GM10248 (cell line): ENCODE results near the gene BROX.

Experiments used
- CTCF ChIA-PET: fragments of 300-600 bp; sonication (Branson Sonifier 250); formaldehyde crosslinking; extraction: SDS; loops from one replicate; lab custom pipeline; 2021; ENCODE audit warnings: antibody characterized with exemption; lab: Yijun Ruan, JAX
- POLR2A ChIA-PET: fragments of 350-650 bp; sonication (Branson Sonifier 250); formaldehyde crosslinking; extraction: SDS; loops from one replicate; lab custom pipeline; 2020; ENCODE audit warnings: antibody characterized with exemption; lab: Yijun Ruan, JAX
- DNase-seq: peaks from one replicate; pipeline ENCODE4 v3.0.0; 2012; ENCODE audit errors: extremely low spot score
- CTCF ChIP-seq: IDR thresholded peaks from 2 replicates; pipeline ENCODE4 v1.5.1; 2012; ENCODE audit warnings: mild to moderate bottlenecking, low read depth; ENCODE audit errors: extremely low read depth, missing control alignments, control extremely low read depth

The BROX gene

DNA sequence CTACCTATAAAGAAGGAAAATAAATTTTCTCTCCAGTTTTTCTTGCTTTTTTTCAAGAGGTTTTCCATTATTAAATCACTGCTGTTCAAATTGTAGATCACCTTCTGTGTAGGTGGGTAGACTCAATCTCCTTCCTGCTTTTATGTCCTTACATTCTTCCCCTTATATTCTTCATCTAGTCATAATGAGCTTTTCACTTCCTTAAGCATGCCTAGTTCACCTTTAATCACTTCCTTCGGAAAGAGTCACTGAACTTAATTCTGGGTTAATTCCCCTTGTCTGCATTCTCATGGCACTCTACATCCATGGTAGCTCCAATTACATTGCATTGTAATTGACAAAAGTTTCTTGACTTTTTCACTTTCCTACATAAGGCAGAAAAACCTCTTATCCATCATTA lies 18.5 kb downstream of the BROX start:
- TF ChIP-seq CTCF, result no peak
- no peak for DNase-seq
- ChIA-PET CTCF (no interaction called here), POLR2A (interaction anchor here (0.6 kb wide), 1 partner anchor 17 kb away, joined by 4 read pairs; no protein-coding TSS in a partner anchor)

GRCh38 chr1:222732216-222733159 lies 20.1 kb downstream of the BROX start:
- no peak for TF ChIP-seq CTCF
- ChIA-PET CTCF (interaction anchor here (0.6 to 1.3 kb wide), 5 partner anchors 12 to 391 kb away, joined by 3 to 4 read pairs (median 3); no protein-coding TSS in a partner anchor), POLR2A (no interaction called here)
- DNase-seq, result peak; percentile 64

- TF ChIP-seq CTCF, result no peak
- ChIA-PET POLR2A (no interaction called here), CTCF (no interaction called here)
- no peak for DNase-seq
Measured at GRCh38 chr1:222734740-222735139, 22.4 kb downstream of the BROX start.

GRCh38 chr1:222736470-222736869 lies 24.1 kb downstream of the BROX start:
- TF ChIP-seq CTCF, result no peak
- POLR2A ChIA-PET, result interaction anchor here (0.5 kb wide), 1 partner anchor 1036 kb away, joined by 3 read pairs; no protein-coding TSS in a partner anchor
- CTCF ChIA-PET, result interaction anchor here (0.7 to 1.8 kb wide), 11 partner anchors 8 to 387 kb away, joined by 3 to 6 read pairs (median 4); no protein-coding TSS in a partner anchor
- no peak for DNase-seq

- TF ChIP-seq CTCF, result no peak
- no peak for DNase-seq
- ChIA-PET CTCF (interaction anchor here (0.7 to 1.8 kb wide), 9 partner anchors 12 to 386 kb away, joined by 3 to 6 read pairs (median 4); no protein-coding TSS in a partner anchor), POLR2A (no interaction called here)
Measured at GRCh38 chr1:222736972-222737371, 24.6 kb downstream of the BROX start, which contains the start of gene FAM177B. Gene FAM177B (plus strand): TSS chr1:222737202. CDS start chr1:222746546, 9,344 bp downstream.

DNA sequence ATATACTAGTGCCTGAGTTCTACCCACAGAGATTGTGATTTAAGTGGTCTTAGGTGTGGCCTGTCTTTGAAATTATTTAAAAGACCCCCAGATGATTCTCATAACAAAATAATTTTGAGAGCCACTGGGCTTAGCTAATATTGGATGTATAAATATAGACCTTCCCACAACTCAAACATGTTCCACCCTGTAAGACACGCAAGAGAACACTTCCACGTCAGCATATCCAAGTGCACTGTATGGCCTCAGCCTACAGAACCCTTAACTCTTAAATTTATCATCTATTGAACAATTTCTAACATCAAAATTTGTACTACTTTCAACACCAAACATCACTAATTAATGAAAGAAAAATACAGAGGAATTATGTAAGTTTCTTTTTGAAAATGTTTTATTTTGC lies 27.1 kb downstream of the BROX start:
- no peak for DNase-seq
- ChIA-PET CTCF (interaction anchor here (0.7 to 2.9 kb wide), 12 partner anchors 11 to 384 kb away, joined by 3 to 12 read pairs (median 3); no protein-coding TSS in a partner anchor), POLR2A (no interaction called here)

More for the DNA sequence above, 27.1 kb downstream of the BROX start:
- TF ChIP-seq CTCF, result no peak
